ENCODE data around the gene RNFT1.
"Not testable (repeated sequence)": the region's sequence is repeated elsewhere in the genome, so short reads cannot be mapped to it uniquely, and the experiment has no call there.

- not testable (repeated sequence) for TF ChIP-seq CTCF, EZH2, EZH2phosphoT487 (IDR thresholded peaks at IDR 0.05)
Measured at GRCh38 chr17:59947310-59947709, 17.2 kb downstream of the RNFT1 start.

Data from neural progenitor cell (in vitro differentiated cells).